Esophagus mucosa (tissue), 1 donor: Measurements from ENCODE around the gene LTC4S. TPM values are rescaled to one million over a fixed set of nuclear protein-coding genes. Genes with fewer than 3 reads are reported as not detected.
"Not testable (repeated sequence)": the region's sequence is repeated elsewhere in the genome, so short reads cannot be mapped to it uniquely, and the experiment has no call there.

Experiments used
- ATAC-seq: fragments of 200-7000 bp; cut with Tn5 transposase; one replicate; pipeline ENCODE4 v1.9.1; 2020
- total RNA-seq: library from RNA; stranded (reverse); gene quantifications from one replicate; pipeline ENCODE4 v1.2.4, GENCODE V29; 2023
- donor health status: DM: yes; HTN: yes; CAD: no.

The LTC4S gene
- 5.1 TPM for total RNA-seq

GRCh38 chr5:179793468-179794139 is at the start of gene LTC4S:
LTC4S (plus strand) TSS chr5:179793986; CDS start chr5:179794081, 95 bp downstream.
- peak; percentile 32 for ATAC-seq

GRCh38 chr5:179744106-179744505 is 49.7 kb upstream of the LTC4S start:
- ATAC-seq: not testable (repeated sequence)

DNA sequence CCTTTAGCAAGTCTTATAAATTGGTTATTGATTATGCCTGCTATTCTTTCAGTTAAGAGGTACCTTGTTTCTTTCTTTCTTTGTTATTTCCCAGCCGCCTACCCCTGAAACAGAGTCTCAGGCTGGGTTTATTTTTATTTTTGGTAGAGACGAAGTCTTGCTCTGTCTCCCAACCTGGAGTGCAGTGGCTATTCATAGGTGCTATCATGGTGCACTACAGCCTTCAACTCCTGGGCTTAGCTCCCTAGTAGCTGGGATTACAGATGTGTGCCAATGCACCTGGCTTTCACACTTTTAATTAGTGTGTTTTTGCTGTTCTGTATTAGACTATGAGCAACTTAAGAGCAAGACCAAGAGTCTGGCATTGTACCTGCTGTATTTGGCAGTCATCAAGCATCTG is 46.9 kb upstream of the LTC4S start:
- no peak for ATAC-seq

DNA sequence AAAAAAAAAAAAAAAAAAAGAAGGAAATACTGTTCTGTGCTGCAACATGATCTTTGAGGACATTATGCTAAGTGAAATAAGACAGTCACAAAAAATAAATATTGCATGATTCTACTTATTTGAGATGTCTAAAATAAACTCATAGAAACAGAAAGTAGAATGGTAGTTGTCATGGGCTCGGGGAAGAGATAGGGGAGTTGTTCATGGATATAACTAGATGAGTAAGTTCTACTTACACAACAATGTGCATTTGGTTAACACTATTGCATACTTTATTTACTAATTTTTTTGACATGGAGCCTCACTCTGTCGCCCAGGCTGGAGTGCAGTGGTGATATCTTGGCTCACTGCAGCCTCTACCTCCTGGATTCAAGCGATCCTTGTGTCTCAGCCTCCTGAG is 46.0 kb upstream of the LTC4S start:
- ATAC-seq: no peak

DNA sequence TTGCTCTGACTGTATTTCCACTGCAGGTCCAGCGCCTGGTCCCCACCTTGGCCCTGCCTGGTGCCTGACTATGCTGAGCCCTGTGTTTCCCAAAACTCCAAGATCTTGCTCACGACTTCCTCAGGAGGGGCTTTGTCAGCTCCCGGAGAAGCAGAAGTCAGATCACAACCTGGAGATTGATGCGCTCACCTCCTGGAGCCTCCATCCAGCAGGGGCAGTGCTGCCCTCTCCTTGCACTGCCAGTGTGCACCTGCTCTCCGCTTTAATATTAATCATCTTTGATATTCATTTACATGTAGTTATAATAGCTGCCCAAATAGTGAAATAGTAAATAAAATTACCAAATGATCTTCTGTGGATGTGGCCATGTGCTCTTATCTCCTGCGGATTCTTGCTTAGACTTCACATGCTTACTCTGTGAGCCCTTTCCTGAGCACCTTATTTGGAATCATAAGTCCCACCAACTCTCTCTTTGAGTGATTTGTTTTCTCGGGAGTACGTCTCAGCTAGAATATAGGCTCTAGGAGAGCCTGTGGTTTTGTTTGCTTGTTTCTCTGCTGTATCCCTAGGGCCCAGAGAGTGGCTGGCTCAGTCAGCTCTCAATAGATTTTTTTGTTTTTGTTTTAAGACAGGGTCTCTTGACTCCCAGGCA is 43.8 kb upstream of the LTC4S start:
- ATAC-seq: no peak

DNA sequence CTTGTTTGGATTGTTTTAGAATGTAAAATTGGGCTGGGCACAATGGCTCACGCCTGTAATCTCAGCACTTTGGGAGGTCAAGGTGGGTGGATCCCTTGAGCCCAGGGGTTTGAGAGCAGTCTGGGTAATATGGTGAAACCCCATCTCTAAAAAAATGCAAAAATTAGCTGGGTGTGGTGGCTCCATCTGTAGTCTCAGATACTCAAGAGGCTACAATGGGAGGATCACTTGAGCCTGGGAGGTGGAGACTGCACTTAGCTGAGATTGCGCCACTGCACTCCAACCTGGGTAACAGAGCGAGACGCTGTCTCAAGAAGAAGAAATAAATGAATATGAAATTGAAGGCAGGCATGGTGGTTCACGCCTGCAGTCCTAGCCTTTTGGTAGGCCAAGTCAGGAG is 39.8 kb upstream of the LTC4S start:
- ATAC-seq: no peak

- no peak for ATAC-seq
Observed at GRCh38 chr5:179755022-179755421, 38.8 kb upstream of the LTC4S start.

DNA sequence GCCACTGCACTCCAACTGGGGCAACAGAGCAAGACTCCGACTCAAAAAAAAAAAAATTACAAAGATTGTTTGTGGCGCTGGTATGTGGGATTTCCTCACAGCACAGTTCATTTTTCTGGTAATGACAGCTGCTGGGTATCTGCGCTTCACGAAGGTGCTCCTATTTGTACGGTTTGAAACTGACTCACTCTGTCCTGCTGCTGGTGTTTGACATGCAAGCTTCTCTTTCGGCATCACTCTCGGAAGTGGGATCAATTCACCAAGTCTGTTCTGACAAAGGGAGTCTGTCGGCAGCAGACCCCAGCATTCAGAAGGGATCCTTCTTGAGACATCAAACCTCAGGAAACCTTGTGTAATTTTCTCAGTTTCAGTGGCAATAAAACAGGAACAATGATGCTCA is 34.8 kb upstream of the LTC4S start:
- no peak for ATAC-seq

GRCh38 chr5:179759581-179760551 is 33.9 kb upstream of the LTC4S start:
- no peak for ATAC-seq

GRCh38 chr5:179762079-179762780 is 31.6 kb upstream of the LTC4S start:
- ATAC-seq: peak; percentile 55

DNA sequence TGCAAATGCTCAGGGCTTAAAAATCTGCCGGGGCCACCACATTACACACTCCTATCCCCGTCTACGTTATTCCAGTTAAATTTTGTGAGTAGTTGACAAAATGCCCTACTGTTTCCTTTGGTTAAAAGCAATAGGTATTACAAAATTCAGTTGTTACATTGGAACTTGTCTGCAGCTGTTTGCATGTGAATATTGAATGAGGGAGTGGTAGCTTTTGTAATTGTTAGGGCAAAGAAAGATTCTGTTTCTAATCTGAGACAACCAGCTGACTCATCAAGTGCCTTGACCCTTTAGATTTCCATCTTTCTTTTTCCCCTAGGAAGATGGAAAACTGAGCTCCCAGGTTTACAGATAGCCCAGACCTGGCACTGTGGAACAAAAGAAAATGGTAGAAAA is 31.0 kb upstream of the LTC4S start:
- ATAC-seq: no peak

DNA sequence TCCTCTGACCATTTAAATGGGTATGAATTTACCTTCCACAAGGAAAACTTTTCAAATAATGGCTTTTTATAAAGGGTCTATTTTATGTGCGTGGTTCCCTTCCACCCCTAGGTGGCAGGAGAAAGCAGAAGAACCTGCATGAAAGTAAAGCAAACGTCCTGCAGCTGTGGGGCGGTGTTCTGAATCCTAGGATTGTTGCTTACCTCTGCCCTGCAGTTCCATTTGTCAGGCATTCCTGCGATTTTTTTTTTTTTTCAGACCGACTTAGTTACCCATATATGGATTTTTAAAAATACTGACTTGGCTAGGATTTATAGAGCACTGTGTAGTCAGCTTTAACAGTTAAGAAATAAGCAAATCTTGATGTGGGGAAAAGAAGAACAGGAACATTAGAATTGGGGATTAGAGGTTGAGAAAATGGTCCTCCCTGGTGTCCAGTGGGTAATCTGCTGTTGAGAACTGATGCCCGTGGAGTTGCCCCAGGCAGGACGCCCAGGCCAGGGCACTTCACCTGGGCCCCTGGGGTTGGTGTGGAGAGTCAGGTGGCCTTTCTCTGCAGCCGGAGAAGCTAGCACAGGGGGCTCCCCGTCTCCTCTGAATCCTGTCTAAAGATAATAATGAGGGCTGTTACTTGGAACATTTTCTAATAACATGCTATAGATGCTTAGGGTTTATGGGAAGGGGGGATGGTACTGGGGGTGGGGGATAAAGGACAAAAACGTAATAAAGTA is 30.4 kb upstream of the LTC4S start:
- ATAC-seq: peak; percentile 68

GRCh38 chr5:179764056-179764455 is 29.7 kb upstream of the LTC4S start:
- ATAC-seq: no peak

GRCh38 chr5:179765400-179765799 is 28.4 kb upstream of the LTC4S start:
- peak; percentile 54 for ATAC-seq

DNA sequence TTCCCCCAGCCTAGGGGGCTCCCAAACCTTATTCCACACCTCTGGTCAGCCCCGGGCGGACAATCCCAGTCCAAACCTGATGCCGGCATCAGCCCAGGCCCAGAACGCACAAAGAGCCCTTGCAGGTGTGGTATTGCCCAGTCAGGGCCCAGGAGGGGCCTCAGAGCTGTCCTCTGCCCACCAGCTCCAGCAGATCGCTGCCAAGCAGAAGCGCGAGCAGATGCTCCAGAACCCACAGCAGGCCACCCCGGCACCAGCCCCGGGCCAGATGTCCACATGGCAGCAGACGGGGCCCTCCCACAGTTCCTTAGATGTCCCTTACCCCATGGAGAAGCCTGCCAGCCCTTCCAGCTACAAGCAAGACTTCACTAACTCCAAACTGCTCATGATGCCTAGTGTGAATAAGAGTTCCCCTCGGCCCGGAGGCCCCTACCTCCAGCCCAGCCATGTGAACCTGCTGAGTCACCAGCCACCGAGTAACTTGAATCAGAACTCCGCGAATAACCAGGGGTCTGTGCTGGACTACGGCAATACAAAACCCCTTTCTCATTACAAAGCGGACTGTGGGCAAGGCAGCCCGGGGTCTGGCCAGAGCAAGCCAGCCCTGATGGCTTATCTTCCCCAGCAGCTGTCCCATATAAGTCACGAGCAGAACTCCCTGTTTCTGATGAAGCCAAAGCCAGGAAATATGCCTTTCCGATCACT is 27.6 kb upstream of the LTC4S start:
- ATAC-seq: no peak

GRCh38 chr5:179766726-179767455 is 26.9 kb upstream of the LTC4S start:
- ATAC-seq: no peak

- ATAC-seq: no peak
Observed at GRCh38 chr5:179767496-179768100, 26.2 kb upstream of the LTC4S start.

DNA sequence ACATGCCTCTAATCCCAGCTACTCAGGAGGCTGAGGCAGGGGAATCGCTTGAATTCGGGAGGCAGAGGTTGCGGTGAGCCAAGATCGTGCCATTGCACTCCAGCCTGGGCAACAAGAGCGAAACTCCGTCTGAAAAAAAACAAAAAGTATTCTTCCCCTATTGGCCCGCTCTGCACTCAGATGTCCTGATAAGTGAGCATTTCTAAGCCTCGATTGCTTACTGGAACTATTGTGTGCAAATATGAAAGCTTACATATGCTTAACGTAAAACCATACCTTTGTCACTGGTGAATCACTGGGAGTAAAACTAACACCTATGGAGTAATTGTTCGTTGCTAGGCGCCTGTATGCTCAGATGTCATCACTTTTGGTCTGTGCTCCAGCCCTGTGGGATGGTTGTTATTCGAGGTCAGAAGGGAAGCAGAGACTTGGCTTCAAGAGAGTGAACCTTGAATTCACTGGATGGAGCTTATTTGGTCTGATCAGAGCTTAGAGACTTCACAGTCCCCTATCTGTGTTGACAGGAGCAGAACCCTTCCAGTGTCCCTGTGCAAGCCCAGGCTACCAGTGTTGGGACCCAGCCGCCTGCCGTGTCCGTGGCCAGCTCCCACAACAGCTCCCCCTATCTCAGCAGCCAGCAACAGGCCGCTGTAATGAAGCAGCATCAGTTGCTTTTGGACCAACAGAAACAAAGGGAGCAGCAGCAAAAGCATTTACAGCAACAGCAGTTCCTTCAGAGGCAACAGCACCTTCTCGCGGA is 25.3 kb upstream of the LTC4S start:
- ATAC-seq: peak; percentile 42

DNA sequence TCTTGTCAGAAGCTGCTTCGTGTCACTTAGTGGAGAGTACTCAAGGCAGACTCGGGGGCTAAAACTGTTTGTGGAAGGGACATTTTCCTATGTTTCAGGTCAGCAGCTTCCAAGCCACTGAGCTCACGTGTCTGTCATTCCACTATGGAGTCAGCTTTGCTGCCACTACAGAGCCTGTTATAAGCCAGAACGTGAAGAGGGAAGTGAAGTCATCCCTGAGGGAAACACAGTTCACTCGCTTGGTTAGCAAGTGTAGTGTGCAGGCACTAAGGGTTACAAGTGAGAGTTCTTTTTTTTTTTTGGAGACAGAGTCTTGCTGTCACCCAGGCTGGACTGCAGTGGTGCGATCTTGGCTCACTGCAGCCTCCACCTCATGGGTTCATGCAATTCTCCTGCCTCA is 24.5 kb upstream of the LTC4S start:
- no peak for ATAC-seq
